ENCODE results near the gene ECM2. TPM values are rescaled to one million over a fixed set of nuclear protein-coding genes. Genes with fewer than 3 reads are reported as not detected.

Gene ECM2
- total and polyA plus RNA-seq, 2 of the 8 experiments (the other 6 are each of a cell fraction or from before 2014, with no cell fraction given): not detected

GRCh38 chr9:92501671-92502393 is 34.0 kb downstream of the ECM2 start (continued):
- no peak for TF ChIP-seq KDM1A (IDR thresholded peaks at IDR 0.05; ENCODE audit: borderline replicate concordance, low read length)
- no peak for TF ChIP-seq ASH2L (IDR thresholded peaks at IDR 0.05; ENCODE audit: low read length)
- no peak for TF ChIP-seq BACH1 (IDR thresholded peaks at IDR 0.05; ENCODE audit: low read length)
- TF ChIP-seq EZH2 (IDR thresholded peaks at IDR 0.05; ENCODE audit: low read depth, low read length, severe bottlenecking): no peak
- TF ChIP-seq MAFK (IDR thresholded peaks at IDR 0.05; ENCODE audit: low read depth, low read length): peak; percentile 90
- TF ChIP-seq ATF2 (IDR thresholded peaks at IDR 0.05; ENCODE audit: low read length): no peak
- TF ChIP-seq, protein P1, sequence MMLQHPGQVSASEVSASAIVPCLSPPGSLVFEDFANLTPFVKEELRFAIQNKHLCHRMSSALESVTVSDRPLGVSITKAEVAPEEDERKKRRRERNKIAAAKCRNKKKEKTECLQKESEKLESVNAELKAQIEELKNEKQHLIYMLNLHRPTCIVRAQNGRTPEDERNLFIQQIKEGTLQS (IDR thresholded peaks at IDR 0.05; ENCODE audit: insufficient read depth, low read depth, low read length): no peak
